Keratinocyte (primary cell): ENCODE results near the gene FAM53A. TPM values are rescaled to one million over a fixed set of nuclear protein-coding genes. Genes with fewer than 3 reads are reported as not detected.

ENCODE experiments used
- DNase-seq: peaks from one replicate; pipeline ENCODE4 v3.0.0-alpha.2; 2011; ENCODE audit warnings: low read depth, missing footprints, low spot score
- FAIRE-seq: peaks from 2 replicates; lab custom pipeline; 2011; peaks lifted over from hg19 to GRCh38; lab: Jason Lieb, UNC
- H2AFZ ChIP-seq: 2 replicates; pipeline ENCODE4 v1.6.0; 2012; ENCODE audit warnings: low read length, control low read depth, inconsistent platforms; ENCODE audit not compliant: control insufficient read depth
- H3K27ac ChIP-seq: 2 replicates; pipeline ENCODE4 v1.5.1; 2011; ENCODE audit warnings: low read length; ENCODE audit not compliant: control insufficient read depth, insufficient read depth
- H3K27me3 ChIP-seq: 3 replicates; pipeline ENCODE4 v1.6.0; 2011; ENCODE audit warnings: low read length; ENCODE audit not compliant: control insufficient read depth, insufficient read depth; ENCODE audit errors: extremely low read depth
- H3K36me3 ChIP-seq, 2 experiments: 2 replicates in 1 of 2; 3 replicates in 1 of 2; pipeline ENCODE4 v1.5.1; 2011; ENCODE audit warnings: low read length in 2 of 2, mild to moderate bottlenecking in 1 of 2; ENCODE audit not compliant: control insufficient read depth in 2 of 2, insufficient read depth in 2 of 2; ENCODE audit errors: extremely low read depth in 1 of 2
- H3K4me1 ChIP-seq: 3 replicates; pipeline ENCODE4 v1.5.1; 2011; ENCODE audit warnings: low read length; ENCODE audit not compliant: control insufficient read depth, insufficient read depth; ENCODE audit errors: extremely low read depth
- H3K4me2 ChIP-seq: 3 replicates; pipeline ENCODE4 v1.6.0; 2011; ENCODE audit warnings: low read depth, low read length; ENCODE audit not compliant: control insufficient read depth, insufficient read depth; ENCODE audit errors: extremely low read depth
- H3K4me3 ChIP-seq, 3 experiments: fragments of 200-600 bp in 1 of 3; sonication (generic) in 1 of 3; 2 replicates in 2 of 3; 3 replicates in 1 of 3; pipeline ENCODE4 v1.5.1; 2011 to 2016; ENCODE audit warnings: low read length in 3 of 3, mild to moderate bottlenecking in 3 of 3, control low read depth in 2 of 3, inconsistent platforms in 1 of 3, low read depth in 1 of 3, mixed read lengths in 1 of 3, mixed run types in 1 of 3, moderate library complexity in 1 of 3; ENCODE audit not compliant: control insufficient read depth in 2 of 3, insufficient read depth in 2 of 3; ENCODE audit errors: extremely low read depth in 1 of 3
- H3K79me2 ChIP-seq: 2 replicates; pipeline ENCODE4 v1.6.0; 2012; ENCODE audit warnings: low read length; ENCODE audit not compliant: control insufficient read depth, insufficient read depth
- H3K9ac ChIP-seq: 3 replicates; pipeline ENCODE4 v1.6.0; 2011; ENCODE audit warnings: low read length; ENCODE audit not compliant: control insufficient read depth, insufficient read depth; ENCODE audit errors: extremely low read depth
- H3K9me1 ChIP-seq: 3 replicates; pipeline ENCODE4 v1.6.0; 2011; ENCODE audit warnings: low read length; ENCODE audit not compliant: control insufficient read depth, insufficient read depth; ENCODE audit errors: extremely low read depth
- H3K9me3 ChIP-seq: 2 replicates; pipeline ENCODE4 v1.5.1; 2012; ENCODE audit warnings: low read depth, low read length; ENCODE audit not compliant: control insufficient read depth
- H4K20me1 ChIP-seq: 3 replicates; pipeline ENCODE4 v1.6.0; 2011; ENCODE audit warnings: low read length; ENCODE audit not compliant: control insufficient read depth, insufficient read depth; ENCODE audit errors: extremely low read depth
- CTCF ChIP-seq, 3 experiments: IDR thresholded peaks in 1 of 3; conservative IDR thresholded peaks in 1 of 3; optimal IDR thresholded peaks in 1 of 3; 2 replicates in 2 of 3; 3 replicates in 1 of 3; pipeline versions ENCODE3 to v1.5.1; 2011; ENCODE audit warnings: low read length in 3 of 3, mild to moderate bottlenecking in 3 of 3, moderate library complexity in 2 of 3, control low read depth in 1 of 3, inconsistent platforms in 1 of 3; ENCODE audit not compliant: insufficient read depth in 2 of 3; ENCODE audit errors: extremely low read depth in 1 of 3
- EZH2 ChIP-seq: IDR thresholded peaks from one replicate; pipeline ENCODE4 v1.6.1; 2012; ENCODE audit warnings: inconsistent platforms, mild to moderate bottlenecking, low read length, moderate library complexity
- dilution Hi-C: fragments of 300-500 bp; cut with MboI; formaldehyde crosslinking; loops from one replicate; pipeline ENCODE4 v1.7.0; 2020; ENCODE audit warnings: low sequenced_read_pairs; ENCODE audit not compliant: extremely low pct_ligation_motif_present
- polyA plus RNA-seq, 5 experiments: library from polyadenylated mRNA; depleted of rRNA in 3 of 5; stranded (reverse) in 3 of 5; stranded (forward) in 1 of 5; unstranded in 1 of 5; fragments of >200 nt; gene quantifications; 1 replicate in 1 of 5; 2 replicates in 3 of 5; 3 replicates in 1 of 5; pipeline versions ENCODE4 v1.2.1 to v1.2.3, GENCODE V29; 2011 to 2012; ENCODE audit warnings: missing spikeins in 2 of 5, low read depth in 1 of 5, low replicate concordance in 1 of 5

The FAM53A gene
- polyA plus RNA-seq, 1 donor (not counting 4 experiments of a cell fraction or from before 2014, with no cell fraction given), result 0.50 TPM

DNA sequence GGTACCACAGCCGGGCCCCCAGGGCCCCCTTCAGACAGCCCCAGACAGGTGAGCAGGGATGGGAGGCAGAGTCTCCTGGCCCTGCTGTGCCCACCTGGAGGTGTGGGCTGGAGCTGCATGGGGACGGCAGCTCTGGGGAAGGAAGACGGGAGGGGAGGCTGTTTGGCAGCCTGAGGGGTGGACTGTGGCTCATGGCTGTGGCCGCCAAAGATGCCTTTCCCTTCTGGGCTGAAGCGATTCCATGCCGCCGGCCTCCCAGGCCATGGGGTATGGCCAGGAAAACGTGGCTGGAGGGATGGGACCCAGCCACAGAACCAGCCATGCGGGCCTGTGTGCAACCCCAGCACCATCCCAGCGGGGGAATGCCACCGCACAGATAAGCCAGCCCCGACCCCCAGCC lies 65.7 kb downstream of the FAM53A start:
- no peak overlapping the region for H3K9ac ChIP-seq
- H3K9me3 ChIP-seq, result peaks cover 13% of the 10 kb centered on the region
- peaks cover 10% of the 10 kb centered on the region for H3K4me1 ChIP-seq
- H3K79me2 ChIP-seq, result no peaks in the 10 kb centered on the region
- no peak overlapping the region for H2AFZ ChIP-seq
- no peak overlapping the region for H3K27ac ChIP-seq
- no peaks in the 10 kb centered on the region for H3K36me3 ChIP-seq
- no peaks in the 10 kb centered on the region for H4K20me1 ChIP-seq
- no peak overlapping the region for H3K4me3 ChIP-seq
- no peak overlapping the region for H3K4me2 ChIP-seq
- no peak for FAIRE-seq
- DNase-seq, result no peak
- dilution Hi-C loops, result no loop called here
- H3K27me3 ChIP-seq, result no peaks in the 10 kb centered on the region
- no peak for TF ChIP-seq CTCF (optimal IDR thresholded peaks at IDR 0.05 in 1 of 3, IDR thresholded peaks at IDR 0.05 in 1 of 3, conservative IDR thresholded peaks at IDR 0.05 in 1 of 3; ENCODE audit: extremely low read depth in 1 of 3, insufficient read depth in 2 of 3, low read length in 3 of 3)
- no peak for TF ChIP-seq EZH2
- no peaks in the 10 kb centered on the region for H3K9me1 ChIP-seq

- Histone ChIP-seq H3K9me1 (no peaks in the 10 kb centered on the region), H2AFZ (no peak overlapping the region), H3K36me3 (no peaks in the 10 kb centered on the region), H3K9me3 (peaks cover 13% of the 10 kb centered on the region), H3K9ac (no peak overlapping the region), H3K79me2 (no peaks in the 10 kb centered on the region), H3K4me1 (peaks cover 10% of the 10 kb centered on the region), H3K27ac (no peak overlapping the region), H3K4me3 (no peak overlapping the region), H3K4me2 (no peak overlapping the region), H3K27me3 (no peaks in the 10 kb centered on the region), H4K20me1 (no peaks in the 10 kb centered on the region)
- DNase-seq (no peak), FAIRE-seq (no peak)
- TF ChIP-seq EZH2 (no peak), CTCF (optimal IDR thresholded peaks at IDR 0.05 in 1 of 3, IDR thresholded peaks at IDR 0.05 in 1 of 3, conservative IDR thresholded peaks at IDR 0.05 in 1 of 3; ENCODE audit: extremely low read depth in 1 of 3, insufficient read depth in 2 of 3, low read length in 3 of 3) (no peak)
- dilution Hi-C loops, result no loop called here
Measured at GRCh38 chr4:1616557-1616930, 67.6 kb downstream of the FAM53A start.
